ENCODE results near the gene CHMP2A.
"Not testable (repeated sequence)": the region's sequence is repeated elsewhere in the genome, so short reads cannot be mapped to it uniquely, and the experiment has no call there.

The CHMP2A gene

DNA sequence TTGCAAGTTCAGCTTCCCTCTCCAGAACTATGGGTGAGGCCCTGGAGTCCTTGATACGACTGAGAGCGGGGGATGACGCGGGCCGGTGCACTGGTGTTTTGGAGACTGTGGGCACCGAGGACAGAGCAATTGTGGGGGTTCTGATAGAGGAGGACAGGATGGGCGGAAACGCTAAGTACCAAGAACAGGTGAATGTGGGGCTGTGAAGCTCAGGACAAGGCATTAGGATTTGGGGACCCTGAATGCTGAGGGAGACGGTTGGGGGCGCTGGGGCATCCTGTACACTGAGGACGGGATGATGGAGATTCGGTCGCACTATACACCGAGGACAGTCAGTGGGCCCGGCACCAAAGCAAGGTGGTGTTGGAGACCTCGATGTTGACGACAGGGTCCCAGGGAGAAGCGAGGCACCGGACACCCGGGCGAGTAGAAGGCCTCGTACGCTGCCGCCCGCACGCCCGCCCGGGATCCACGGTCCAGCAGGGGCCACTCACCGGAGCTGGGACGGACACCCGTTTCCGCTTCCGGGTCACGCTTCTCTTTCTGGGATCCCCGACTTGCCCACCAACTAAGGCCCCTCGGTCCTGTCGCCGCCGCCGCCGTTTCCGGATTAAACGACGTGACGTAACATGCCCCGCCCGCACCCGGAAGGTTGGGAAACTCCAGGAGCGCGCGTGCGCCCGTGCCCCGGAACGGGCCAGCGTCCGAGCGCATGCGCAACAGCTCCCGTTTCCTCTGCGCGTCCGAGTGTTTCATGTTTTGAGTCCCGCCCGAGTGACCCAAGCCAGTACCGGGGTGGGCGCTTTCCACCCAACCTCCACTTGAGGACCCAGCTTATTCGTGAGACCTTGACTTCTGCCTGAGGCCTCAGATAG, at the start of gene CHMP2A:
Gene CHMP2A, minus strand, starts transcription at position 612 of the 875 bp plus-strand sequence. CDS start 893 bp downstream, outside the sequence.
- no peak for DNase-seq

DNA sequence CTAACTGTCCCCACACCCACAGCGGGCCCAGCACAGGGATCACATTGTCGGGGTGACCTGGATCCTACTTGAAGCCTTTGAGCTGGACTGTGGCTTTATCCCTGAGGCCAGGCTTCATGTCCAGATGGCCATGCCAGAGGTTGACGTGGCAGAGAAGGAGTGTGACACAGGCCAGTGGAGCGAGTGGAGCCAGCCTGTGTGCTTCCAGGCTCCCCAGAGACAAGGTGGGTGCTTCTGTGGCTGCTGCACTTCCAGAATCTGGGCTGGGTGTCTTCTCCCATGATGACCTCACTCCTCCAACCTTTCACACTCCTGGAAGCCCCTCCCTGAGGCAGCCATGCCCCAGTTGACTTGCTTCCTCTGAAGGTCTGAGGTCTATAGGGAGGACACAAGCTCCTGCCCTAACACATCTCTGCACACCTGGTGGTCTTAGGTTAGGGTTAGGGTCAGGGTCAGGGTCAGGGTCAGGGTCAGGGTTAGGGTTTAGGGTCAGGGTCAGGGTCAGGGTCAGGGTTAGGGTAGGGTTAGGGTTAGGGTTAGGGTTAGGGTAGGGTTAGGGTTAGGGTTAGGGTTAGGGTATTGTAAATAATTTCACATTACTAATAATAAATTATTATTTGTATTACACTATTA, 31.3 kb upstream of the CHMP2A start:
- DNase-seq, result no peak

DNA sequence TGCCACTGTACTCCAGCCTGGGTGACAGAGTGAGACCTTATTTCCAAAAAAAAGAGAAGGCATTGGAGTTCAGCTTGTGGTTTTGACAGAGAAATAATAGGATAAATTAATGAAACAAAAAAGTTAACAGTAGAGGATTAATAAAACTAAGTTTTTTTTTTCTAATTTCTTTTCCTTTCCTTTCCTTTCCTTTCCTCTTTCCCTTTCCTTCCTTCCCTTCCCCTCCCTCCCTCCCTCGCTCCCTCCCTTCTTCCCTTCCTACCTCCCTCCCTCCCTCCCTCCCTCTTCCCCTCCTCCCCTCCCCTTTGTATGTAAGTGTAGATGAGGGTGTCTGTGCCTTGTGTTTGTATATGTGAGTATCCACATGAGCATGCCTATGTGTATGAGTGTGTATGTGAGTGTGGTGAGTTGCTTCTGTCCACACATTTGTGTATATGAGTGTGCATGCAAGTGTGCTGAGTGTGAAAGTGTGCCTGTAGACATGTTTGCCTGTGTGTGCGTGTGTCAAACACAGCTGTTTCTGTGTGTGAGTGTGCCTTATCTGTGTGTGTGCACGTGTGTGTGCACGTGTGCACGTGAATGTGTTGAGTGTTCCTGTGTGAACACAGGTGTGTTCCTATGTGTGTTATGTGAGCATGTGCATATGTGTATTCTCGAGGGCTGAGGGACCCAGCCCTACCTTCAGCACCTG, 30.7 kb upstream of the CHMP2A start:
- no peak for DNase-seq

DNA sequence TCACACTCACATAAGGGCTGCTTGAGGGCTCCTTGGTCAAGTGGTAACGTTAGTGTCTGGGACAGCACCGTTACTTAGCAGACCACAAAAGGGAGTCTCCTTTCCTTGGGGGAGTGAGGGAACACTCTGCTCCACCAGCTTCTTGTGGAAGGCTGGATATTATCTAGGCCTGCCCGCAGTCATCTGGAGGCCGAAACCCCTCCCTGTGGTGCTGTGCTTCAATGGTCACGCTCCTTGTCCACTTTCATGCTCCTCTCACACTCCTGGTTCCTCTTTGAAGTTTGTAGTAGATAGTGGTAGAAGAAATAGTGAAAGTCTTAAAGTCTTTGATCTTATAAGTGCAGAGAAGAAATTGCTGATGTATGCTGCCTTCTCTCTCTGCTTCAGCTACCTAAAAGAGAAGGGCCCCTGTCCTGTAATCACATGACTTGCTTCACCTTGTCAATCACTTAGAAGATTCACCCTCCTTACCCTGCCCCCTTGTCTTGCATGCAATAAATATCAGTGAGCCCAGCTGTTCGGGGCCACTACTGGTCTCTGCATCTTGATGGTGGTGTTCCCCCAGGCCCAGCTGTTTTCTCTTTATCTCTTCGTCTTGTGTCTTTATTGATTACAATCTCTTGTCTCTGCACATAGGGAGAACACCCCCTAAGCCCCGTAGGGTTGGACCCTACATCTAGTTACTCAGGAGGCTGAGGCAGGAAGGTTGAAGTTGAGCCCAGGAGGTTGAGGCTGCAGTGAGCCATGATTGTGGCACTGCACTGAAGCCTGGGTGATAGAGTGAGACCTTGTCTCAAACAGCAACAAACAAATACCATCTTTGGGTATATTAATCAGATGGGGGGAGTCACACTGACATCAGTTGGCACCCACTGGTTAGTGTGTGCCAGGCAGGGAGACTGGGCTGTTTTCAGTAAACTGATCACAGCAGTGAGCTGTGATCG, 29.9 kb upstream of the CHMP2A start:
- no peak for DNase-seq

DNA sequence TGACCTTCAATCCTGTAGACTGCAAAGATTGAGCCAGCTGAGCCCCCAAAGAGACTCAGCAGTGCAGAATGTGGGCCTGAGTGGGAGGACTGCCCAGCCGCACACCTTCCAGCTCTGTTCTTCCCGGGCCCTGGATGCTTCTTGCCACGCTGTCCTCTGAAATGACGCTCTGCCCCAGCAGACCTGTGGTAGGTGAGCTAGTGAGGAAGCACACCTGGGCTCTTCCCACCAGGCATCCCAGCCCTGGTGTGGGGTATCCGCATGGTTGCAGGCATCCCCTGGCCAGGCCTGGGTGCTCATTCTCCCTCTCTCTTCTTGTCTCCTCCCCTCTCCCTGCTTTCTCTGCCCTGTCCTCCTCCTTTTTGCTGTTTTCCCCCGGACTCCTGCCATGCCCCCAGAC, 28.1 kb upstream of the CHMP2A start:
- DNase-seq, result no peak

DNA sequence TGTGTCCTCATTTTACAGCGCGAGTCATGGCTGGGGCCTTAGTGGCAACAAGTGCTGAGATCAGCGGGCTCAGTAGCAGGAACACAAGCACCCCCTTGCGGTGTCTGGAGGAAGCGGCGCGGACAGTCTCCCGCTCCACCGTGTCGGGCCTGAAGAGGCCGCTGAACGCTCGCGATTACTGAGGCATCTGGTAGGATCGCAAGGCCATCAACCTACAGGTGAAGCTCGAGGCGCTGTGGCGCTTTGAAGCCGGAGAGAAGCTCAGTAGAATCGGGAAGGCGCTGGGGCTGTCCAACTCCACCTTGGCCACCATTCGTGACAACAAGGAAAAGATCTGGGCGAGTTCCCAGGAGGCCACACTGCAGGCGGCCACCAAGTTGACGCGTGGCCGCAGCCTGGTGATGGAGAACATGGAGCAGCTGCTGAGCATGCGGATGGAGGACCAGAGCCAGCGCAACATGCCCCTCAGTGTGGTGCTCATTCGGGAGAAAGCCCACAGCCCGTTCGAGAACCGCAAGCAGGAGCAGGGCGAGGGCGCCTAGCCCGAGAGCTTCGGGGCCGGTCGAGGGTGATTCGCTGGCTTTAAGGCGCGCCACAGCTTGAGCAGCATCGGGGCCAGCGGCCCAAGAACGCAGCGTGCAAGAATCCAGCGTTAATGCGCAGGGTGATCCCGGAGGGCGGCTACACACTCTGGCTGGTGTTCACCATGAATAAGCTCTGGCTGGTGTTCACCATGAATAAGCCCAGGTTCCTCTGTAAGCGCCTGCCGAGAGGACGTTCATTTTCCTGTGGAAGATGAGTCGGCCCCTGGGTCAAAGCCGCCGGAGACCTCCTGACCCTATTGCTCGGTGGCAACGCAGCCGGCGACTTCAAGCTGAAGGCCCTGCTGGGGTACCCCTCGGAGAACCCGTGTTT, 26.6 kb upstream of the CHMP2A start:
- DNase-seq, result no peak

DNA sequence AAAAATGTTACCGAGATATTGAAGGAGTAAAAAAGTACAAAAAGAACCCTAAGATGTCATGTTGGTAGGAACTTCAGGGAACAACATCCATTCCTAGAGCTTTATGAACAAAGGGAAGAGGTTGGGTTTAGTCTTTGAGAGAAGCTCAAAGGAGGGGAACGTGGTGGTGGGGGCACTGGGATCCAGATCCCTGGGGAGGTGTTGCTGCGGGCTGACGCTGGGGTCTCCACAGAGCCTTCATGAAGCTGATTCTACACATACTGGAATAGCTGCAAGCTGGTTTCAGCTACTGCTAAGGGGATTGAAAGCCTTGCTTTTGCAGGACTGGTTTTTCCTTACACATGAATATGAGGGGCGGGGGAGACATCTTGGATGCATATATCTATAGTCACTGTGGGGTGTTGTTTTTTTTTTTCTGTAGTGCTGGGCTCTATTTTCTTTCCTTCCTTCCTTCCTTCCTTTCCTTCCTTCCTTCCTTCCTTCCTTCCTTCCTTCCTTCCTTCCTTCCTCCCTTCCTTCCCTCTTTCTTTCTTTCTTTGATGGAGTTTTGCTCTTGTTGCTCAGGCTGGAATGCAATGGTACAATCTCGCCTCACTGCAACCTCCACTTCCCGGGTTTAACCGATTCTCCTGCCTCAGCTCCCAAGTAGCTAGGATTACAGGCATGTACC, 24.7 kb upstream of the CHMP2A start:
- DNase-seq, result no peak

DNA sequence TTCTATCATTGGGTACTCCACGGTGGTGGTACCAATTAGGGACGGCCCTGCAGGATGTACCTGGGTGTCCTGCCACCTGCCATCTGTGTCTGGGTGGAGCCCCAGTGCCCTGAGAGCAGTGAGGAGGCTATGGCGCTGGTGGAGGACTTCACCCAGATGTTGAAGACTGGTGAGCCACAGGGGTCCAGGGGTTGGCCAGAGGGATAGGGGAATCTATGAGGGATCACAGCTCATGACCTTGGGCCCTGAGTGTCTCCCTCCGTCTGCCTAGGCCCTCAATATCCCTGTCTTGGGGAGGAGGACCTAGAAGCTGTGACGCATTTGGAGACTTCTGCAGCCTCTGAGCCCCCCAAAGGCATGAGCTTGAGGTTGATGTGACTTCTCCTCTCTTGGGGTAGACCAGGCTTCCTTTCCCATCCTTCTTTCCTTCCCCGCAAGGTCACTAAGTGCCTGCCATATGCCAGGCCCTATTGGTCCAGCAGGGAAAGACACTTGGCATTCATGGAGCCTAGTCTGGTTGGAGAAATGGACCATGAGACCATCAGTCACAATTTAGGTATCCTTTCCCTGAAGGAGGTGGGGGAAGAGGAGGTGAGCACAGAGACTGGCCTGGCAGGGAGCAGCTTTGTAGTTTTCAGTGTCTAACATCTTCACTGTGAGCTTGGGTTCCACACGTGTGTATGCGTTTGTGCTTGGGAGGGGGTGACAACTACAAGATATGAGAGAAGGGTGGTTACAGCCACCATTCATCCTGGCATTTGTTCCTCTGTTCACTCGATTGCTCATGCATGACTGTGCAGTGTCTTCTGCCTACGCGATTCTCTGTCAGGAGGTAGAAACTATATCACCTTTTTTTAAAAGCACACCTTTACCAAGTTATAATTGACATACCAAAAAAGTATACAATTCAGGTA, 23.4 kb upstream of the CHMP2A start:
- DNase-seq, result no peak

DNA sequence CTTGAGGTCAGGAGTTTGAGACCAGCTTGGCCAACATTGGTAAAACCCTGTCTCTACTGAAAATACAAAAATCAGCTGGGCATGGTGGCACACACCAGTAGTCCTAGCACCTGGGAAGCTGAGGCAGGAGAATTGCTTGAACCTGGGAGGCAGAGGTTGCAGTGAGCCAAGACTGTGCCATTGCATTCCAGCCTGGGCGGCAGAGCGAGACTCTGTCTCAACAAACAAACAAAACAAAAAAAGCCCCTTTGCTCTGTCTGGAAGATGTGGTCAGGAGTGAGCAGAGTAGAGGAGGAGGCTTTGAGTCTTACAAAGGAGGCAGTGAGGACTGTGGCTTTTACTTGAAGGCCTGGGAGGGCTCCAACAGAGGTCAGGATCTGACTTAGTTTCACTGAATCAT, 22.7 kb upstream of the CHMP2A start:
- not testable (repeated sequence) for DNase-seq

DNA sequence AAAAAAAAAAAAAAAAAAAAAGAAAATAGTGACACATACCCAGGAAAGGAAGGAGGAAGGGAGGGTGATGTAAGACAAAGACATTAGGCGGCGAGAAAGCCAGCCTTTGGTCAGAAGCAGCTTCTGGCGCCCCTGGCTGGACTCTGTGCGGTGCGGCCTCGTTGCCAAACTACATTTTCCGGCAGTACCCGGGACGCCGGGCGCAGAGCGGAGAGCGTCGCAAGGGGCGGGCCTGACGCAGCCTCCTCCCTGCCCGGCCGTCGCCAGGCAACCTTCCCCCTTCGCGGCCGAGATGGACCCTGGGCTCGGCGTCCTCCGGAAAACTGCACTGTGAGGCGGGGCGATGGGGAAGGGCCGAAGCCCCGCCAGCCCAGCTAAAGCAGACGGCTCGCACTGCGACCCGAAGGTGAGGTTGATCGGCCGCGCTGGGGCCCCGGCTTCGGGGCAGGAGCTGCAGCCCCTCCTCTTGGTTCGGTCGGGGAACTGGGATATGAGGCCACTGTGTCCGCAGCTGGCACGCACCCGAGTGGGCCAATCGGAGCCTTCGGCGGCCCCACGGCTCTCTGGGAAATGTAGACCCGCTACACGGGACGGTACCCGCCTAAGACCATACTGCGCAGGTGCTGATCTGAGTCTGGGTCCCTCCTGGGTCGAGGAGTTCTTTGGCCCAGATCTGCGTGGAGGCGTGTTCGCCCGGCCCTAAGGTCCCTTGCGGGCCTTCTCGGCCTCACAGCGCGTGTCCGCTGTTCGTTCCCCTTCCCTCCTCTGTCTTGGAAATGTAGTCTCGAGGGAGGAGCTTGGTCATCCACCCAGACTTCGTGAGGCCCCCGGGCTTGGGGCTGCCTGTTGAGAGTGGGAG, 20.5 kb upstream of the CHMP2A start:
- no peak for DNase-seq

DNA sequence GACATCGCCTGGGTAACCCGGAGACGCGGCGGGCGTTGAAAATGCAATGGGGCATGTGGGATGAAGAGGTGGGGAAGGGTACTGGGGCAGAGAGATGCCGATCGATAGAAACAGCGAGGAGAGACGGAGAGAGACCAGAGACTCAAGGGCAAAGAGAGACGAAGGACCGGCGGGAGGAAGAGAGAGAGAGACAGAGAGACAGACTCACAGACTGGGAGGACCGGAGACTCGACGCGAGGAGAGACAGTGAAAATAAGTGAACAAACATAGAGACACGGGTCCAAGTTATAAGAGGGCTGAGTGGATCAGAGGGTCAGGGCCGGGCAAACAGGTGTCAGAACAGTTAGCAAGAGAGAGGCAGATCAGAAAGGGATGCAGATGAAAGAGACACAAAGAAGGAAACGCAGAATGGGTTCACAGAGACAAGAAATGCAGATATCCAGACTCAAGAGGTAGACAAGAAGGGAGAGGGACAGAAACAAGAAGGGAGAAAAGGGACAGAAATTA, 18.8 kb upstream of the CHMP2A start:
- DNase-seq, result no peak

DNA sequence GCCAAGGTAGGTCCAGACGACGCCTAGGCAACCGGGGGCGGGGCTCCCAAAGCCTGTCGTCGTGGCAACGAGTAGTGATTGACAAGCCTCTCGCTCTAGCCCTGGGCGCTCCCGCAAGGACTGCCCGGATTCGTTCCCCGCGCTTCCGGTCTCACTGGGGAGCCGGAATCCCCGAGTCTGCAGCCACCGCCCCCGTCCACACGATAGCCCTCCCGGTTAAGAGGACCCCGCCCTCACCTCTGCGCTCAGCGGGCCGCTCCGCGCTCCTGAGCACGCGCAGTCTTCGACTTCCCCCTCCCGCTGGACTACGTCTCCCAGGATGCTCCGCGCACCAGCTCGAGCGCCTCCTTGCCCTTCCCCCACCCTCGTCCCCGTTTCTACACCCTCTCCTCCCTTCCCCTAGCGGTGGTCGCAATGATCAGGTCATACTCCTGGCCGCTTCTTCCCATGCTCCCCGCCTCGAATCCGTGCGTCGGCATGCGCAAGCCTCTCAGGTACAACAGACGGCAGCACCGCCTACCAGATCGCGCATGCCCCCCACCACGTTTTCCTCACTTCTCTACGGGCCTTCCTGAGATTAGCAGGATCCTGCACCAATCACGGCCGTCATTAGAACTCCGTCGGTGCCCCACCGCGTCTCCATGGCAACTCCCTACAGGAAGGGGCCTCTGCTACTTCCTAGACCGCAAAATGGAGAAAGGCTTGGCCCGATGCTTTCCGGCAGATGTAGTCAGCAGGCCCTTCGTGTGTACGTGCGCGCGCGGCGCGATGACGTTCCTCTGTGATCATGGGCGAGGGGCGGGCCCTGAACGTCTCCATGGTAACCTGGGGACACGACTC, 18.1 kb upstream of the CHMP2A start, which contains the start of gene MZF1:
Gene MZF1, minus strand, starts transcription at position 518 of the 840 bp plus-strand sequence. CDS start 1,946 bp downstream, outside the sequence.
- no peak for DNase-seq

DNA sequence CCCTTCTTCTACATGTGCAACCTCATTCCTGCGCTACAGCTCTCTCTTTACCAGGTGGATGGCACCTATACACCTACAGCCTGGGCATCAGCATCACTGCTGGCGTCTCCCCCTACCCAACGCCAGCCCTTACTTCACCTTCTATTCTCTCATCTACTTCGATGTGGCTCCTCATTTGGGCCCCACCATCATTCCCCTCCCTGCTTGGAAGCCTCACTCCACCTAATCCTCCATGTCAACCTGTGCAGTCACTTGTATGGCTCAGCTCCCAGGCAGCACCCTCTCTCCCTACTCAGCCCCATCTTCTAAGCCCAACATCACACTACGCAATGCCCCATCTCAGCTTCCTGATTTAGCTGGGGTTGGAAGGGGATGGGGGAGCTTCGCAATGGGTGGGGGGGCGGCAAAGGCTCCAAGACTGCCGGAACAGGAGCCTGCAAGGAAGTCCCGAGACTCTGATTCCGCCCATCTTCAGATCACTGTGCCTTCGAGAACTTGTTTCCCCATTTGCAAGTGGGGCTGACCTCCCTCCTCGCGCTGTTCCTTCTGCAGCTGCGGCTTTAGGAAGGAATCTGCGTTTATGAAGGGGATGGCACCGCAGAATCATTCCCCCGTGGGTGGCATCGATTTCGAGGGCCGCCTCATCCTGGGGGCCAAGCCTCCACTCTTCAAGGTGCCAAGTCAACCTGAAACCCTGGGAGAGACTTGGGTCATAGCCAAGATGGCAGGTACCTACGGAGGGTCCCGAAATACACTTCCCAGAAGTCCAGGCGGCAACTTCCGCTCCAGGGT, 17.3 kb upstream of the CHMP2A start:
- DNase-seq, result no peak

DNA sequence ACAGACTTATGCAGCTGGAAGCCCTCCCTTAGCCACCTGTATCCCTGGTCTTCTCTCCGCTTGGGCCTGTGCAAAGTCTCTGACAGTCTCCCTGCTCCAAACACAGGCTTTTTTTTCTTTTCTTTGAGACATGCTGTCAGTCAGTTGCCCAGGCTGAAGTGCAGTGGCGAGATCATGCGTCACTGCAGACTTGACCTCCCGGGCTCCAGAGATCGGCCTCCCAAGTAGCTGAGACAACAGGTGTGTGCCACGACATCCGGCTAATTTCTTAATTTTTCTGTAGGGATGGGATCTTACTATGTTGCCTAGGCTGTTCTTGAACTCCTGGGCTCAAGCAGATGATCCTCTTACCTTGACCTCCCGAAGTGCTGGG, 16.7 kb upstream of the CHMP2A start:
- no peak for DNase-seq

DNA sequence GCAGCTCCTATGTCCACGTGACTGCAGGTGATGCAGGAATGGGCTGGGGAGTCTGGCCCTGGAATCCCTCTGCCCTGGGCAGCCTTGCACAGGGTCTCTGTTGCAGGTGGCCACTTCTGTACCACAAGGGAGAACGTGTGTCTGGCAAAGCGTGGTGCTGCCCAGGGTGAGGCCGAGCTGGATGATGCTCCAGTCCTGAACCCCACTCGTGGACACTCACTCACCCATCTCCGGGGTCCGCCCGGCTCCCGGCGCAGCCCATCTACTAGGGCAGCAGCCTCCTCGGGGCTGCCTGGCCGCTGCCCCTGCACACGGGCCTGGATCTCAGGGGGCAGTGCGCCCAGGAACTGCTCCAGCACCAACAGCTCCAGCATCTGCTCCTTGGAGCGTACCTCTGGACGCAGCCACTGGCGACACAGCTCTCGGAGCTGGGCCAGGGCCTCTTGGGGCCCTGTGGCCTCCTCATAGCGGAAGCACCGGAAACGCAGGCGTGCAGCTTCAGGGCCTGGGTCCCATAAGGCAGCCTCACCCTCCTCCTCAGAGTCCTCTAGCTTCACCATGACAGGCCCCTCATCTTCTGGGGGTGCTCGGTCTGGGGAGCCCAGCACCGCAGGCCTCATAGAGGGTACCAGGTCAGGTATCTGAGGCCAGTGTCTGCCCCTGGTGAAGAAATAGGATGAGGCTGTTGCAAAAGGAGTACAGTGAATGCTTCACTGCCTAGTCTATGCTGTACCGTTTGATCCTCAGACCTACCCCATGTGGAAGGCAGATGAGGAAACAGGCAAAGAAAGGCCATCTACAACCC, 16.1 kb upstream of the CHMP2A start:
- DNase-seq, result no peak
